Renal pelvis (tissue), 4 donors: ENCODE data around the gene XXYLT1. TPM values are rescaled to one million over a fixed set of nuclear protein-coding genes. Genes with fewer than 3 reads are reported as not detected.

Experiments
- DNase-seq: peaks from one replicate; pipeline ENCODE4 v3.0.0-alpha.2; 2013
- polyA plus RNA-seq, 3 donors: library from polyadenylated mRNA; unstranded; fragments of 120-200 nt; gene quantifications; one replicate each; pipeline ENCODE4 v1.2.1, GENCODE V29; 2013; ENCODE audit not compliant: insufficient read length in 3 of 3

The XXYLT1 gene
- polyA plus RNA-seq, 3 donors = 28.7 to 32.7 (median 29.6) TPM

DNA sequence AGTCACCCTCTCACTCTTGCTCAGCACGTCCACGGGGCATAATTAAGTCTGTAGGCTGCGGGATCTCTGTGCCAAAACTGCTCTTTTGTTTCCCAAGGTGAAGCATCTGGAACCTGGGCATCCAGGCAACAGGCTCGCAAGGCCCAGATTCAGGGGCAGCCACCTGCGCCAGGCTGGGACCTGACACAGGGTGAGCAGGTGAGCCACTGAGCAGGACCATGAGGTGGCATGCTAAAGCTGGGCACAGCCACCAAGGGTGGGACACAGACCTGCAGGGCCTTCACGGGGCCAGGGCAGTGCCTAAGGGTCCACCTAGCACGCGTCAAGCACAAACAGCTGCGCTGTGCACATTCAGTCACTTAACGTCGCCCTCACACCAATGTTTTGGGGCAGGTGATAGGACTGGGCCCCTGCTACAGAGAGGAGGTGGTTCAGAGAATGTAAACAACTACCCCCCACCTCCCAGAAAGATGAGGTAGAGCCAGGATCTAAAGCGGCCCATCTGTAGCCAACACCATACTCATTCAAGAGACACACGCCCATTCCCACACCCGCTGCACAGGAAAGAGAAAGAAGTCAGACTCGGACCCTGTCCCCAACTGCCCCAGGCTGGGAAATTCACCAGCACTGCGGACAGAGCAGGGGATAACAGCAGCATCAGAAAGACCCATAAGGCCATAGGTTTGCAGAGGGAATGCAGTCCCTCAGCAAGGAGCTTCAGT, 16.3 kb downstream of the XXYLT1 start:
- no peak for DNase-seq

DNA sequence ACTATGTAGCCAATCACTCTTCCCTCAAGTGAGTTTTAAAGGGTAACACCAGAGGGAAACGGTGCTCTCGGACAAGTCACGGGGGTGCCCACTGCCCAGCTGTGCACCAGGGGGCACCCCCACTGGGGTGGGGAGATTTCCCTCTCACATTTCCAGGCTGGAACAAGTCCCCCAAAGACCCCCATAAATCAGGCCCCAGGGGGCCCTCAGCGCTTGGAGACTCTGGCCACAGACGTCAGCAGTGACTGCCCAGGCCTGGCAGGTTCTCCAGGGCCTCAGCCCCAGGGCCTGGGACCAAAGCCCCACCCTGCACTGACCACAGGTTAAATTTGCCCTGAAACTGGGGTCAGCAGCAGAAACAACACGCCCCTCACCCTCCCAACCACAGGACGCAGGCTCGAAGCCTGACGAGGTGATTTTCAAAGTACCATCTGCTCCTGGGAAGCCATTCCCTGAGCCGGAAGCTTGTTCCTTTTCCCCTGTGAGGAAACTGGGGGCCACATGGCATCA, 17.0 kb downstream of the XXYLT1 start:
- no peak for DNase-seq

DNA sequence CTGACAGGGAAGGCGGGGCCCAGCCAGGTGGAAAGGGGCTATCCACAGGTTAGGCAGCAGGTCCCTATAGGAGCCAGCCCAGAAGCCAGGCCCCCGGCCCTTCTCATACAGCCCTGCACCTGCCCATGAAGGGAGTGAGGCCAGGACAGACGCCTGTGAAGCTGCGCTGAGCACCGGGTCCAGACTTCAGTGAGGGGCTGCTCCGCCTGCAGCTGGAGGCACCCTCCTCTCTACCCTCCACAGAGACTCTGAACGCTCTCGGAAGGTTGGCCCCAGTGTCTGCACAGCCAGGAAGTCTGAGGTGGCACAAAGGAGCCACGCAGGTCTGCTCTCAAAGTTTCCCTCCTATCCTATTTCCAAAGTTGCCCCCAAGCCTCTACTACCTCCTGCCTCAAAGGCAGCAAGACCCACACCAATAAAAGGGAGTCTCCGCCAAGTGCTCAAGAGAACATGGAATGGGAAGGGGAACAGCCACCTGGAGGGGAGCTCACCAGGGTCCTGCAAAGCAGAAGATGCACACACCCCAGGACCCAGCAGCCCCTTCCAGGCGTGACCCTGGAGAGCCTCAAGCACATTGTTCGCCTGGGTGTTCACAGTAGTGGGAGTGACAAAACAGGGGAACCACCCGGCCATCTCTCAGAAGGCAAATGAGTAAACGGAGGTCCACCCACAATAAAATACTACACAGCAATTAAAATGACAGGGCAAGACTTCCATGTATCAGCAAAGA, 19.5 kb downstream of the XXYLT1 start:
- no peak for DNase-seq

DNA sequence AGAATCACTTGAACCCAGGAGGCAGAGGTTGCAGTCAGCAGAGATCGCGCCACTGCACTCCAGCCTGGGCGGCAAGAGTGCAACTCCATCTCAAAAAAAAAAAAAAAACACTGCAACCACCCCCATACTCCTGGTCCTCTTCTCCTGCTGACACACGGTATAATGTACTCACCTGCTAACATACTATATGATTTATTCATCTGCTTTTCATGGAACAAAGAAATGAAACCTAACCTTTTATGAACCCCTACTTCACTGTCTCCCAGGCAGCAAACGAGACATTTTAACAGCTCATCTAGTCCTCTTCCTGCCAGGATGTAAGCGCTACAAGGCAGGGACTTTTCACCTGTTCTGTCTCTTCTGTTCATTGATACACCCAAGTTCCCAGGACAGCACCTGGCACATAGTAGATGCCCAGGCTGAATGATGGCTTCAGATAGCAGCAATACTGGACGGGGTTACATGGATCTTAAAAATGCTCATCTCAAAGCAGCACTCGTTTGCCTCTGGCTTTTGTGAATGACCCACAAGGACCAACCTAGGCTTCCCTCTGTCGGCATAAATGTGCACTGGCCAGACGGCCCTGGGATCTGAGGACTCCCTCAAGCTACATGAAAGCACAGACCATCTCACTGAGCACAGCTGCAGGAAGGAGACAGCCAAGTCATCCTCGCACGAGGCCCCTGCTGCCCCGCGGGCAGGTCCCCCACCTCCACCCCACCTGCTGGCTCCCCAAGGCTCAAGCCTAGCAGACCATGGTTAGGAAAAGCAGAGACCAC, 20.3 kb downstream of the XXYLT1 start:
- no peak for DNase-seq

DNA sequence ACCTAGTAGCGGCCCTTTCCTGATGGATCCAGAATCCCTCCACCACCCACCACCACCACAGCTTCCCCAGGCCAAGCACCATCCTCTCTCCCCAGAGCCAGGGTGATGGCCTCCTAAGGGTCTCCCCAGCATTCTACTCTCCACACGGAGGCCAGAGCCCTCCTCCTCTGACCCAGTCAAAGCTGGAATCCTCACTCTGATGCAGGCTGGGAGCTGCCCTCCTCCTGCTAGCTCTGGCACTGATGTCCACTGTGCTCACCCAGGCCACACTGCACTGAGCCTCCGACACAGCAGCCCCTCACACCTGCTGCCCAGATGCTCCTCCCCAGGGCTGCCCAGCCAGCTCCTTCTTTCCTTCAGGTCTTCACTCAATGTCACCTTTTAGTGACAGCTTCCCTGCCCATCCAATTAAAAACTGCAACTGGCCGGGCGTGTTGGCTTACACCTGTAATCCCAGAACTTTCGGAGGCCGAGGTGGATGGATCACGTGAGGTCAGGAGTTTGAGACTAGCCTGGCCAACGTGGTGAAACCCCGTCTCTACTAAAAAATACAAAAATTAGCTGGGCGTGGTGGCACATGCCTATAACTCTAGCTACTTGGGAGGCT, 21.0 kb downstream of the XXYLT1 start:
- DNase-seq = no peak

DNA sequence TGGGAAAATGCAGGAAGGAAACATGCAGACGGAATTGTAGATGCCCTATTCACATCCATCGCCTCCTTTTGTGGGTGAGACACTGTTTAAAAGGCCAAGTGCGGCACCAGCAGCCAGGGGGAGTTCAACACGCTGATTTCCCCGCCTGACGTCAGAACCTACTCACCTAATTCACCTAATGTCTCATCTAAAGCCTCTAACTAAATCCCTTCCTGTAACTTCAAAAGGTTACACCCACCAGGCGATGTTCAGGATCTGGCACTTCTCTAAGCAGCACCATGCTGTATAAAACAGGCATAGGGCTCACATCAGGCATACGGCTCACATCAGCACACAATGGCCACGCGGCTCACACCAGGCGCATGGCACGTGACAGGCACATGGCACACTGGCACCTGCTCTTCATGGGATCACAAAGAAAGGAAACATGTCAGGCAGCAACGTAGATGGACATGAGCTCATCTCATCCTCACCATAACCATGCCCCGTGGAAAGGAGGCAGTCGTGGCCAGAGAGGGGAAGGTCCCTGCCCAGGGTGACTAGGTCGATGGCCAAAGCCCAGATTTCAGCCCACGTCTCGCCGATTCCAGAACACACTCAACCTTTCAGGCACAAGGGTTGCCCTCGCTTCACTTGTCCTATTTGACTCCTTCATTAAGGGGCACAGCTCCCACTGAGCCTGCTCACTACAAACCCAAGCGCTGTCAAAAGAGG, 21.7 kb downstream of the XXYLT1 start:
- no peak for DNase-seq

DNA sequence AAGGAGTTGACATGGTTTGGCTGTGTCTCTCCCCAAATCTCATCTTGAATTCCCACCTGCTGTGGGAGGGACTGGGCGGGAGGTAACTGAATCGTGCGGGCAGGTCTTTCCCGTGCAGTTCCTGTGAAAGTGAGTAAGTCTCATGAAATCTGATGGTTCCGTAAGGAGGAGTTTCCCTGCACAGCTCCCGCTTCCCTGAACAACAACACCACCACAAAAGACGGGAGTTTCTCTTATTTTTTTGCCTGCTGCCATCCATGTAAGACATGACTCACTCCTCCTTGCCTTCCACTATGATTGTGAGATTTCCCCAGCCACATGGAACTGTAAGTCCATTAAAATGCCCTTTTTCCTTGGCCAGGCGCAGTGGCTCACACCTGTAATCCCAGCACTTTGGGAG, 22.7 kb downstream of the XXYLT1 start:
- DNase-seq = no peak

DNA sequence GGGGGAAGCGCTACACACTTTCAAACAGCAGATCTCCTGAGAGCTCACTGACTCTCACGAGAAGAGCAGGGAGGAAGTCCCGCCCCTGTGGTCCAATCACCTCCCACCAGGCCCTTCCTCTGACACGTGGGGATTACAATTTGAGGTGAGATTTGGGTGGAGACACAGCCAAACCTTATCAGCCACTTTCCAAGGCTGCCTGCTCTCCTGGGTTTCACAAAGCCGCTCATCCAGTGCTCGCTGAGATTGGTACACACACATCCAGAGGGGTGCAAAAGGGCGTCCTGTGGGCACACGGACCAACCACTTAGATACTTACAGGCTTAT, 23.1 kb downstream of the XXYLT1 start:
- DNase-seq = no peak

DNA sequence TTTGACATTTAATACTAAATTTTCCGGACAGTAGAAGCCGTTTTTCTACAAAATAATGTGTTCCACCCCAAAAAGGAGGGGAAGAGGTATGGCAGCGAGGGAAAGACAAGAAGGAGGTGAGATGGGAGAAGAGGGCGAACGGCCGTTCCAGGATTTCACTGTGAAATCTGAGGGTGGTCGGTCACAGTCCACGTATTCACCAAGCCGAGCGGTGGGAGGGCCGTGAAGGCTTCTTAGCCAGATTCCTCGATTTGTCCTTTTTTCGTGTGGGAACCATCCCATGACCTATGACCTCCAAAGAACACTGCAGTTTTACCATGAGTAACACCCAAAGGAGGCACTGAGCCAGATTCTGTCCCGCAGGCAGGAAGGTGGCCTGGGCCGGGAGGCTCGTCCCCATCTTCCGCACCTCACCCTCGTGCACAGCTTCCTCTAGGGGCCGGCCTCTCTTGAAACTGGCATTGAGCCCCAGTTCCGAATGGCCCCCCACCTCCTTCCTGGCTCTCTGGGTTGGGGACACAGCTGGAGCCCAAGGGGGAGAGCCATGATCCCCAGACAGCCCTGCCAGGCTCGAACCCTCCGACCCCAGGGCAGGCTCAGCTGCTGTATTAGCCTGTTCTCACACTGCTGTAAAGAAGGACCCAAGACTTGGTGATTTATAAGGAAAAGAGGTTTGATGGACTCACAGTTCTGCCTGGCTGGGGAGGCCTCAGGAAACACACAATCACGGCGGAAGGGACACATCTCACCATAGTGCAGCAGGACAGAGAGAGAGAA, 23.7 kb downstream of the XXYLT1 start:
- no peak for DNase-seq

DNA sequence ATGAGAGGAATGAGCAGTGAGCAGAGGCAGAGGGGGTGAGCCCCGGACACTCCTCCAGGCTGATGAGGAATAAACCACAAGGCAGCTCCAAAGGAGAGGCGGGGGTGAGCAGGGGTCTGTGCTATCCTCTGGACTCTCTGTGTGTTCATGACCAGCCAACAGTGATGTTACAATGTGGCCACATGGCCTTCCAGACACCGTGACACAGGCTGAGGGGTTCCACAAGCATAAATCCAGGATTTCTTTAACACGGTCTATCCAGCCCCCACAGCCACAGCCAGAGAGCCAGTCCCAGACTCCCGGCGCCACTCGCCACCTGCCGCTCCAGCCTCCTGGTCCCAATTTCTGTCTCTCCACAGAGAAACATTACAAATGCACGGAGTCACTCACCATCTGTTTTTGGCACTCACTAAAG, 24.4 kb downstream of the XXYLT1 start:
- no peak for DNase-seq

DNA sequence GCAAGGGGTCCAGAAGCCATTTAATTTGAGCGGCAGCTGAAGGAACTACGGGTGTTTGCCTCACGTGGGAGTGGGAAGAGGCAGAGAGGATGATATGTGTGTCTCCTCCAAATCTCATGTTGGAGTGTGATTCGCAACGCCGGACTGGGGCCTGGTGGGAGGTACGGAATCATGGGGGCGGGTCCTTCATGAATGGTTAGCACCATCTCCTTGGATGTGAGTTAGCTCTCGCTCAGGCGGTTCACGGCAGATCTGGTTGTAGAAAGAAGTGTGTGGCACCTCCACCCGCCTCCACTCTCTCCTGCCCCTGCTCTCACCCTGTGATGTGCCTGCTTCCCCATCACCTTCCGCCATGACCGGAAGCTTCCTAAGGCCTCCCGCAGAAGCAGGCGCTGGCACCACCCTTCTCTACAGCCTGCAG, 25.4 kb downstream of the XXYLT1 start:
- DNase-seq = no peak

DNA sequence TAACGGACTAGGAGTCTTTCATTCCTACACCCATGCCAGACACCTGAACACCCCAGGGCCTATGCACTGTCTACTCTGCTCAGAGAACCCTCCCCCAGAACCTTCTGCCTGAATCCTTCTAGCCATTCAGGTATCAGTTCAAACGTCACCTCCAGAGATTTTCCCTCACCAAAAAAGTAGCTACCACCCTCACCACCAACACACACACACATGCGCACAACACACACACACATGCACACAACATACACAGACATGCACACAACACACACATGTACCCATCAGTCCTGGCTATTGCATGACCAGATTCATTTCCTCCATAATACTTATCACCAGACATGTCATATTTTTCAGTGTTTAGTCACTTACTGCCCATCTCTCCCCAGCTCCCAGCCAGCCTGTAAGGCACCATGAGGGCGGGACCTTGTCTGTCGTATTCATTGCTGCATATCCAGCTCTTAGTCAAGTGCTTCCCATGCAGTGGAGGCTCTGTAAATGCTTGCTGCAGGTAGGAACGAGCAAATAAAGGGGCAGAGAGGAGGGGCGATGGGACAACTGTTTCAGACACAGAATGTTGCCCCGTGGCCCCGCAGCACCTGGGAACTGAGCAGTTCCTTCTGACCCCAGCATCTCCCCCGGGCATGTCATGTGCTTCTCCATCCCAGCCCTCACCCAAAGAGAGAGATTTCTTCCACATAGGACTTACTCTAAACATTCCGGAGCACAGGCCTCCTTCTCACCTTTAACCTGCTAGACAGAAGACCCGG, 29.2 kb downstream of the XXYLT1 start:
- no peak for DNase-seq

DNA sequence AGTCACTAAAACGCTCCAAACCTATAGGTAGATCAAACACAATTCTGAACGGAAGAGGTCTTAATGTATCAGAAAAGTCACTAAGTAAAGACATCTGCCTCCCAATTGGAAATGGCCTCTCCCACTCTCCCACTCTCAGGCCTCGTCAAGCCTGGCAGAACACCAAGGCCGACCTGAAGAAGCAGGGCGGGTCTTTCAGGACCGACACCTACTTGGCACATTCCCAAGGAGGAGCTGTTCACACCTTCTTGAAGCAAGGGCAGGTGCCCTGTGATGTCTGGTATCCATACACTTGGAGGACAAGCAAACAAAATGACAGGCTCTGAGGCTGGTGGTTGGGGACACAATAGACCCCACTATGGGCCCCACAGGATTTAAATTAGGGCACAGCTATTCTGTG, 30.0 kb downstream of the XXYLT1 start:
- no peak for DNase-seq

DNA sequence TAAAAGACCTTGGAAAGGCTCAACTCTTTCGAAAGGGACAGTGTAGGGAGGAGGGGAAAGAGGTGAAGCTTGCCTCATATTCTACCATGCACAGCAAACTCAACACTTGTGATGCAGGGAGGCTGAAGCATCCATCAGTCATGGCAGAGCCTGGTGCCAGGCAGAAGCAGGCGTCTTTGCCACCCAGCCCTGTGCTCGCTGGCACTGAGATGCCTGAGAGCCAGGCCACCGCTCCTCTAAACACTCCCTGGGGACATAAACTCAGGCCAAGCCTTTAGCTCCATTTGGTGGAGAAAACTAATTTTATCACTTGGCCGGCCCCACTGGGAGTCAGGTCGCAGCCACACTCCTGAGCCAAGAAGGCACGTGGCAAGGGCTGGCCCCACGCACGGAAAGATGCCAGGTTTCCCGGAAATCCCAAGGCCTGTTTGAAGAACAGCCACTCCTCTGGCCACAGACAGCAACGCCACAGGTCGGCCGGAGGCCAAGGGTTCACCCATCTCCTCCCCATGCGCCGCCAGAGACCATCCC, 30.7 kb downstream of the XXYLT1 start:
- no peak for DNase-seq

DNA sequence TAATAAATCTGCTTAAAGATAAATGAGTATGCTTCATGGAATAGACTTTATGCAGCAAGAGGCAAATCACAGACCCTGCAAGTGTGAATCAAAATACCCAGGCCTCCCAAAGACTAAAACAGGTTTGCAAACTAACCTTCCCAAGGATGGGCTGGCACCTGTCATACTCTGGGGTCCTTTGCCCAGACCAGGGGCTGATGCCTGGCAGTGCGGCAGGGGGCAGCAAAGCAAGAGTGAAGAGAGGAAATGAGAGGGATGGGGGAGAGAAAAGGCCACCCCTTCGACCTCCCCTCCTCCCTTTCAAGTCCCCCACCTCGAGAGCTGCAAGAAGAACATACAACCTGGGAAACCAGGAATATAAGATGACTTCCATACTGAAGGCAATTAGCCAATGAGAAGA, 31.8 kb downstream of the XXYLT1 start:
- no peak for DNase-seq

DNA sequence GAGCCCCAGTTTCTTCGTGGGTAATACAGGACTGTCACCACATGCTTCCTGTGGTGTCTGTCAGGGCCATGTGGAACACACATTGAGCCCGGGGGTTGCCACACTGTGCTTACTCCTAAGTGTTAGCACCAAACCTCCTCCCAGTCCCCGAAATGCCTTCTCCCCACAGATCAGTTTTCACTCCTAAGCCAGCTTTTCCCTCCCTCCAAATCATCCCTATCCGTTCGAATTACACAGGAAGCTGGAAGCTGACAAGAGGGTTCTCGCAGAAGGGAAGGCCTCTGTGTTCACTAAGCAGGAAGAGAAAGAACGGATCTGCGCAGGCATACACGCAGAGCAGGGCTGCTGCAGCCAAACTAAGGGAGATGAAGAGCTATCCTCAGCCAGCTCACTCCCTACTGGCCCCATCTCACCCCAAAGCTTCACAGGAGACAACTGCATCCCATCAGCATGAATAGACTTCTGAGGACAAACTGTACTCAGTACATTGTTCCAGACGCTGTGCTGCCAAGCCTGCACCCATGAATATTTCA, 32.3 kb downstream of the XXYLT1 start:
- no peak for DNase-seq

DNA sequence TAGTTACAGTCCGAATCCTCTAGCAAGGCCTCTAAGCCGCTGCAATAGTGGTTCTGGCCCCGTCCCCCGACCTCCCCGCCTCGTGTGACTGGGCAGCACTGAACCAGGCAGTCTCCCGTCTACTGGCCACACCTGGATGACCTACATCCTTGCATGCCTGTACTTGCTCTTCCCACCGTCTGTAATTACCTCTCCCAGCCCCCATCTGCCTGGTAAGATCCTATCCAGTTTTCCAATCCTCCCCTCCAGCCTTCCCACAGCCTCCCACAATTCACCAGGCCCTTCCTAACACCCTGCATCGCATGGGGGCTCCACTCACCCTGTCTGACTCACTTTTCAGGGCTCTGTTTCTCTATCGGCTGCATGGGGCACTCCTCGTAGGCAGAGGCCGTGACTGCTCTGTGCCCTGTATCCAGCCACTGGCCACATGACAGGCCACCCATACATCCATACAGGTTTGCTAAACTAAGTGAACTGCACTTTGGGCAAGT, 32.8 kb downstream of the XXYLT1 start:
- DNase-seq = no peak

DNA sequence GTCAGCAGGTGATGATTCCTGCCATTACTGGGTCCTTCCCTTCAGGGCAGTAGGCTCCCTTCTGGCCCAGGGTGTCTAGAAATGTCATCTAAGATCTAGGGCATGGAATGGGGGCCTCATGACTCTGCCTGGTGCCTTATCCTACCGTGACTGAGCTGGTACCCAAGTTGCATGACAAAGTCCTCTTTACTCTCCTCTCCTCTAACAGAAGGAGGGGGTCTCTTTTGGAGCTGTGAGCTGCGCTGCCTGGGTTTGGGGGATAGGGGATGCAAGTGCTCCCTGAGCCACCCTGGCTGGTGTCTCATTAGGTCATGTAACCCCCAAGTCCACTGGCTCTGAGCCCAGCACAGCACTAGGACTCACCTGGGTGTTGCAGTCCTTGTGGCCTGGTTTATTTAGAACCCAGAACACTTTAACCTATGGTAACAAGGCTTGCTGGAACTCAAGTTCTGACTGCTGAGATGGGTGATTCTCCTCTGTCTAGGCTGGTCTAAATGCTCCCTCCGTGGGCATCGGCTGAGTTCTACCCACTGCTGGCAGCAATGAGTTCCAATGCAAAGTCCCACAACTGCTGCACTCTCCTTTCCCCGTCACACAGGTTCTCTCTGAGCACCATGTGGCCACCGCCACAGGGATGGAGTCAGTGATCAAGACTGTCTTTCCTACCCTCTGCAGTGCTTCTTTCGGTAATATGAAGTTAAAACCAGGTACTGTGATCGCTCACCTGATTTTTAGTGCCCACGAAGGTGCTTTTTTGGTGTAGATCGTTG, 34.0 kb downstream of the XXYLT1 start:
- no peak for DNase-seq
